ENCODE data around the gene NAGLU. TPM values are rescaled to one million over a fixed set of nuclear protein-coding genes. Genes with fewer than 3 reads are reported as not detected.

Gene NAGLU
- total and polyA plus RNA-seq, 2 of the 13 experiments (the other 11 are each of a cell fraction or from before 2014, with no cell fraction given) = 28.2 to 40.1 TPM

GRCh38 chr17:42536048-42536371 lies at the start of gene NAGLU (continued):
- TF ChIP-seq HOXA9 (CRISPR knock-in tag; IDR thresholded peaks at IDR 0.05; ENCODE audit: borderline replicate concordance) (no peak), ARNTL (CRISPR knock-in tag; IDR thresholded peaks at IDR 0.05) (peak; percentile 89), ASH2L (IDR thresholded peaks at IDR 0.05; ENCODE audit: insufficient read length, low read depth, low read length) (peak; percentile 16), ZNF343 (CRISPR knock-in tag; IDR thresholded peaks at IDR 0.05) (peak; percentile 21; the same call in 1 of the 2 replicates), ZBTB26 (CRISPR knock-in tag; IDR thresholded peaks at IDR 0.05; ENCODE audit: borderline replicate concordance) (peak; percentile 71; the same call in 1 of the 2 replicates), MTA3 (CRISPR knock-in tag; IDR thresholded peaks at IDR 0.05) (no peak), MAFF (IDR thresholded peaks at IDR 0.05; ENCODE audit: low read depth, low read length) (no peak), ZNF766 (CRISPR knock-in tag; IDR thresholded peaks at IDR 0.05; ENCODE audit: borderline replicate concordance) (peak; percentile 56; the same call in 1 of the 2 replicates), RBFOX2 (IDR thresholded peaks at IDR 0.05; ENCODE audit: low read depth, low read length) (peak; percentile 97), PLSCR1 (CRISPR knock-in tag; IDR thresholded peaks at IDR 0.05; ENCODE audit: borderline replicate concordance) (no peak), ZNF280B (CRISPR knock-in tag; IDR thresholded peaks at IDR 0.05; ENCODE audit: borderline replicate concordance) (0 out of 2 replicates have a peak, but pooled peaks have one; percentile 61), ARNT (IDR thresholded peaks at IDR 0.05) (no peak), MEF2D (CRISPR knock-in tag; IDR thresholded peaks at IDR 0.05) (no peak), POLR2AphosphoS5 (IDR thresholded peaks at IDR 0.05; ENCODE audit: low read depth, low read length) (peak; percentile 81), ZNF512 (CRISPR knock-in tag; IDR thresholded peaks at IDR 0.05) (no peak), ZNF263 (CRISPR knock-in tag; IDR thresholded peaks at IDR 0.05) (no peak), TAF1 (CRISPR knock-in tag; IDR thresholded peaks at IDR 0.05) (peak; percentile 69; the same call in 1 of the 2 replicates), ZFP37 (CRISPR knock-in tag; IDR thresholded peaks at IDR 0.05; ENCODE audit: borderline replicate concordance) (peak; percentile 96), TCF7 (IDR thresholded peaks at IDR 0.05; ENCODE audit: low read depth) (no peak), ZFP36L2 (CRISPR knock-in tag; IDR thresholded peaks at IDR 0.05) (no peak), SRSF1 (optimal IDR thresholded peaks at IDR 0.05; ENCODE audit: low read depth, low read length) (no peak), SP5 (CRISPR knock-in tag; IDR thresholded peaks at IDR 0.05; ENCODE audit: borderline replicate concordance, low read depth) (peak; percentile 54; the same call in 1 of the 2 replicates), POLR2A (IDR thresholded peaks at IDR 0.05; ENCODE audit: insufficient read depth in 1 of 2, low read depth in 2 of 2, low read length in 2 of 2) (peak; percentile 55 to 86), NFYC (CRISPR knock-in tag; IDR thresholded peaks at IDR 0.05) (peak; percentile 88), HNF1B (CRISPR knock-in tag; IDR thresholded peaks at IDR 0.05) (no peak), ZFX (CRISPR knock-in tag; IDR thresholded peaks at IDR 0.05; ENCODE audit: low read depth) (0 out of 2 replicates have a peak, but pooled peaks have one; percentile 10), ZFP36L1 (CRISPR knock-in tag; IDR thresholded peaks at IDR 0.05) (0 out of 2 replicates have a peak, but pooled peaks have one; percentile 48)

All from HepG2 (cell line).